SU-DHL-6 (cell line): ENCODE measurements around the gene FAM120A.

Experiments
- H2AFZ ChIP-seq: fragments of 200-600 bp; sonication (generic); 2 replicates; pipeline ENCODE4 v1.6.1; 2014; ENCODE audit warnings: low read depth, mild to moderate bottlenecking, moderate library complexity, mixed read lengths, antibody characterized with exemption, low read length; ENCODE audit not compliant: severe bottlenecking
- H3F3A ChIP-seq: fragments of 200-600 bp; shearing (Covaris generic); 2 replicates; pipeline ENCODE4 v1.6.0; 2016; ENCODE audit warnings: antibody characterized with exemption, mild to moderate bottlenecking; ENCODE audit not compliant: insufficient read depth
- H3K27ac ChIP-seq: fragments of 200-600 bp; sonication (generic); 2 replicates; pipeline ENCODE4 v1.5.1; 2016; ENCODE audit warnings: low read depth, mild to moderate bottlenecking, low read length, moderate library complexity, mixed read lengths
- H3K27me3 ChIP-seq: fragments of 200-600 bp; sonication (generic), shearing (Covaris generic); 2 replicates; pipeline ENCODE4 v1.6.0; 2014; ENCODE audit warnings: mild to moderate bottlenecking, low read length
- H3K36me3 ChIP-seq: fragments of 200-600 bp; sonication (generic); 2 replicates; pipeline ENCODE4 v1.6.1; 2014; ENCODE audit warnings: mild to moderate bottlenecking, low read length, mixed read lengths
- H3K4me2 ChIP-seq: fragments of 300-600, 200-600 bp; shearing (Covaris generic), sonication (generic); 2 replicates; pipeline ENCODE4 v1.6.0; 2014; ENCODE audit warnings: low read length, low read depth, mild to moderate bottlenecking; ENCODE audit not compliant: poor library complexity, severe bottlenecking
- H3K4me3 ChIP-seq: fragments of 200-600 bp; sonication (generic); 2 replicates; pipeline ENCODE4 v1.5.1; 2014; ENCODE audit warnings: antibody characterized with exemption, low read length, mild to moderate bottlenecking, mixed read lengths; ENCODE audit not compliant: insufficient read depth, poor library complexity, severe bottlenecking
- H3K79me2 ChIP-seq: fragments of 200-600 bp; sonication (generic); 2 replicates; pipeline ENCODE4 v1.6.1; 2014; ENCODE audit warnings: mild to moderate bottlenecking, low read length, moderate library complexity; ENCODE audit not compliant: insufficient read depth
- H3K9ac ChIP-seq: fragments of 200-600 bp; sonication (generic); 2 replicates; pipeline ENCODE4 v1.7.0; 2014; ENCODE audit warnings: mild to moderate bottlenecking, low read length
- H3K9me2 ChIP-seq: fragments of 200-600 bp; sonication (generic); replicated peaks from 2 replicates; pipeline ENCODE4 v1.6.1; 2014; ENCODE audit warnings: low read length; ENCODE audit not compliant: insufficient read depth
- H3K9me3 ChIP-seq: fragments of 200-600 bp; sonication (generic); 2 replicates; pipeline ENCODE4 v1.6.1; 2014; ENCODE audit warnings: low read length, mixed read lengths; ENCODE audit not compliant: insufficient read depth
- H4K20me1 ChIP-seq: fragments of 200-600 bp; sonication (generic); 2 replicates; pipeline ENCODE4 v1.6.1; 2014; ENCODE audit warnings: low read depth, mild to moderate bottlenecking, antibody characterized with exemption, low read length, moderate library complexity, mixed read lengths
- EZH2phosphoT487 ChIP-seq: fragments of 200-600 bp; sonication (generic), shearing (Covaris generic); conservative IDR thresholded peaks from 2 replicates; pipeline ENCODE4 v1.6.1; 2018; ENCODE audit warnings: mild to moderate bottlenecking, antibody characterized with exemption, low read length, moderate library complexity, mixed read lengths
- TF ChIP-seq, protein P1 (sequence below): fragments of 200-600 bp; sonication (generic); IDR thresholded peaks from one replicate; pipeline ENCODE4 v1.5.1; 2017; ENCODE audit warnings: antibody characterized with exemption, mild to moderate bottlenecking, low read length, moderate library complexity; ENCODE audit not compliant: insufficient read depth, poor library complexity, severe bottlenecking

The FAM120A gene

DNA sequence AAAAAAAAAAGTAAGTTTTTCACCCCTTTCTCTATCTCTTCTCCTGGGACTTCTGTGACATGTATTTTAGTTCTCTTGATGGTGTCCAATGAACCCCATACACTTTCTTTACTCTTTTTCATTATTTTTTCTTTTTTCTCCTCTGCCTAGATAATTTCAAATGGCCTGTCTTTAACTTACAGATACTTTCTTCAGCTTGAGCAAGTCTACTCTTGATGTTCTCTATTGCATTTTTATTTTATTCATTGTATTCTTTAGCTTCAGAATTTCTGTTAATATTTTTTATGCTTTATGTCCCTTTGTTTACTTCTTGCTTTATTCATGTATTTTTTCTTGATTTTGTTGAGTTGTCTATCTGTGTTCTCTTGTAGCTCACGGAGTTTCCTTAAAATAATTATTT lies 32.5 kb upstream of the FAM120A start:
- Histone ChIP-seq H3K4me3 (no peak overlapping the region), H3K9ac (no peak overlapping the region), H3K27ac (no peak overlapping the region), H3K9me3 (0 out of 2 replicates have a peak, but pooled peaks cover 5% of the 10 kb centered on the region), H3K36me3 (no peaks in the 10 kb centered on the region), H3K79me2 (no peaks in the 10 kb centered on the region), H4K20me1 (no peaks in the 10 kb centered on the region), H3K9me2 (no peaks in the 10 kb centered on the region), H3K27me3 (no peaks in the 10 kb centered on the region; the same call in 1 of the 2 replicates), H2AFZ (no peak overlapping the region), H3K4me2 (no peak overlapping the region), H3F3A (no peaks in the 10 kb centered on the region)
- TF ChIP-seq, protein P1, sequence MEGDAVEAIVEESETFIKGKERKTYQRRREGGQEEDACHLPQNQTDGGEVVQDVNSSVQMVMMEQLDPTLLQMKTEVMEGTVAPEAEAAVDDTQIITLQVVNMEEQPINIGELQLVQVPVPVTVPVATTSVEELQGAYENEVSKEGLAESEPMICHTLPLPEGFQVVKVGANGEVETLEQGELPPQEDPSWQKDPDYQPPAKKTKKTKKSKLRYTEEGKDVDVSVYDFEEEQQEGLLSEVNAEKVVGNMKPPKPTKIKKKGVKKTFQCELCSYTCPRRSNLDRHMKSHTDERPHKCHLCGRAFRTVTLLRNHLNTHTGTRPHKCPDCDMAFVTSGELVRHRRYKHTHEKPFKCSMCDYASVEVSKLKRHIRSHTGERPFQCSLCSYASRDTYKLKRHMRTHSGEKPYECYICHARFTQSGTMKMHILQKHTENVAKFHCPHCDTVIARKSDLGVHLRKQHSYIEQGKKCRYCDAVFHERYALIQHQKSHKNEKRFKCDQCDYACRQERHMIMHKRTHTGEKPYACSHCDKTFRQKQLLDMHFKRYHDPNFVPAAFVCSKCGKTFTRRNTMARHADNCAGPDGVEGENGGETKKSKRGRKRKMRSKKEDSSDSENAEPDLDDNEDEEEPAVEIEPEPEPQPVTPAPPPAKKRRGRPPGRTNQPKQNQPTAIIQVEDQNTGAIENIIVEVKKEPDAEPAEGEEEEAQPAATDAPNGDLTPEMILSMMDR: no peak
- no peak for TF ChIP-seq EZH2phosphoT487

GRCh38 chr9:93422977-93423616 lies 28.4 kb upstream of the FAM120A start:
- TF ChIP-seq EZH2phosphoT487: no peak
- TF ChIP-seq, protein P1: no peak
- Histone ChIP-seq H3K79me2 (no peaks in the 10 kb centered on the region), H3K36me3 (no peaks in the 10 kb centered on the region), H3K27me3 (no peaks in the 10 kb centered on the region), H3K27ac (no peak overlapping the region), H2AFZ (no peak overlapping the region), H3K4me3 (no peak overlapping the region), H3K9me3 (0 out of 2 replicates have a peak, but pooled peaks cover 5% of the 10 kb centered on the region), H3K9me2 (no peaks in the 10 kb centered on the region), H3F3A (no peaks in the 10 kb centered on the region), H4K20me1 (no peaks in the 10 kb centered on the region), H3K9ac (no peak overlapping the region), H3K4me2 (no peak overlapping the region)

- H3K4me2 ChIP-seq: no peak overlapping the region
These were observed 23.7 kb upstream of the FAM120A start for GRCh38 chr9:93427655-93428379.

More at GRCh38 chr9:93427655-93428379, 23.7 kb upstream of the FAM120A start:
- Histone ChIP-seq H3K9ac (no peak overlapping the region), H3K9me2 (no peaks in the 10 kb centered on the region), H3K27ac (no peak overlapping the region), H4K20me1 (no peaks in the 10 kb centered on the region), H3K27me3 (no peaks in the 10 kb centered on the region), H2AFZ (no peak overlapping the region), H3K79me2 (no peaks in the 10 kb centered on the region), H3K9me3 (no peaks in the 10 kb centered on the region), H3F3A (no peaks in the 10 kb centered on the region), H3K4me3 (no peak overlapping the region), H3K36me3 (no peaks in the 10 kb centered on the region)
- TF ChIP-seq EZH2phosphoT487: no peak
- TF ChIP-seq, protein P1: no peak
